ENCODE results near the gene MNAT1. TPM values are rescaled to one million over a fixed set of nuclear protein-coding genes. Genes with fewer than 3 reads are reported as not detected.

The MNAT1 gene
- total RNA-seq, 1 donor from 2014 or later, result 40.4 TPM

DNA sequence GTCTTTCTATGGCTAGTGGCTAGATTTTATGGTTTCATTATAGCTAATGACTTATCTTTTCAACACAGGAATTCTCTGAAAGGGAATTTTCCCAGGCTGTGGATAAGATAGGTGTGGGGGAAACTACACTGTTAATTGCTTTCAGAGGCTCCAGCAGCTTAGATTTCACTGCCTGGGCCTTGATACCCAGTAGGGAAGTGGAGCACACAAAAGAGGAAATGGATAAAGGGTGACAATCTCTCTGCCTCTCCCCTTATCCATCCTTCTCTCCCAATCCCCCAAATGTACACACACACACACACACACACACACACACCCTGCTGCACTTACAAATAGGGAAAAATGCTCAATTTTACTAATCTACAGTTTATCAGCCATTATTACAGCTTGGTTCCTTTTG lies 29.5 kb upstream of the MNAT1 start:
- Mint-ChIP-seq H3K9me3 (peaks cover 16% of the 10 kb centered on the region), H3K27ac (no peak overlapping the region), H3K4me3 (no peak overlapping the region), H3K36me3 (peaks cover 9% of the 10 kb centered on the region), H3K4me1 (no peaks in the 10 kb centered on the region), H3K27me3 (ENCODE audit: low read depth) (no peaks in the 10 kb centered on the region)
- TF ChIP-seq, protein P1, sequence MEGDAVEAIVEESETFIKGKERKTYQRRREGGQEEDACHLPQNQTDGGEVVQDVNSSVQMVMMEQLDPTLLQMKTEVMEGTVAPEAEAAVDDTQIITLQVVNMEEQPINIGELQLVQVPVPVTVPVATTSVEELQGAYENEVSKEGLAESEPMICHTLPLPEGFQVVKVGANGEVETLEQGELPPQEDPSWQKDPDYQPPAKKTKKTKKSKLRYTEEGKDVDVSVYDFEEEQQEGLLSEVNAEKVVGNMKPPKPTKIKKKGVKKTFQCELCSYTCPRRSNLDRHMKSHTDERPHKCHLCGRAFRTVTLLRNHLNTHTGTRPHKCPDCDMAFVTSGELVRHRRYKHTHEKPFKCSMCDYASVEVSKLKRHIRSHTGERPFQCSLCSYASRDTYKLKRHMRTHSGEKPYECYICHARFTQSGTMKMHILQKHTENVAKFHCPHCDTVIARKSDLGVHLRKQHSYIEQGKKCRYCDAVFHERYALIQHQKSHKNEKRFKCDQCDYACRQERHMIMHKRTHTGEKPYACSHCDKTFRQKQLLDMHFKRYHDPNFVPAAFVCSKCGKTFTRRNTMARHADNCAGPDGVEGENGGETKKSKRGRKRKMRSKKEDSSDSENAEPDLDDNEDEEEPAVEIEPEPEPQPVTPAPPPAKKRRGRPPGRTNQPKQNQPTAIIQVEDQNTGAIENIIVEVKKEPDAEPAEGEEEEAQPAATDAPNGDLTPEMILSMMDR (IDR thresholded peaks at IDR 0.05; ENCODE audit: unreplicated experiment), result no peak
- DNase-seq (ENCODE audit: low spot score in 2 of 2, unreplicated experiment in 2 of 2), result no peak

DNA sequence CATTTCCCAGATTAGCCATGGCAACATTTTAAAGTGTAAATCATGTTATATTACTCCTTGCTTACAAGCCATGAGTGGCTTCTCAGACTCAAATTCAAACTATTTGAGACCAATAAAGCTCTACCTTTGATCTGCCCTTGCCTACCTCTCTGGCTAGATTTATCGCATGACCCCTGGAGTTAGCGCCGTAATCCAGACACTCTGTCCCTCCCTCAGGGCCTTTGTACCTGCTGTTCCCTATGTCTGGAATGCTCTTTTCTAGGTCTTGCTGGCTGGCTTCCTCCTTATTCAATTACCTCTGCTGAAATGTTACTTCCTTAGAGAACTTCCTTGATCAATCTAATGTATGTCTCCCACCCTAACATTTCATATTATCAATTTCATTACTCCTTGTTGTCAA lies 26.7 kb upstream of the MNAT1 start:
- H3K9me3 Mint-ChIP-seq, result no peaks in the 10 kb centered on the region
- H3K36me3 Mint-ChIP-seq, result no peaks in the 10 kb centered on the region
- H3K4me1 Mint-ChIP-seq, result no peaks in the 10 kb centered on the region
- H3K27me3 Mint-ChIP-seq (ENCODE audit: low read depth), result no peaks in the 10 kb centered on the region
- no peak for DNase-seq (ENCODE audit: low spot score in 2 of 2, unreplicated experiment in 2 of 2)
- no peak overlapping the region for H3K27ac Mint-ChIP-seq
- TF ChIP-seq, protein P1 (IDR thresholded peaks at IDR 0.05; ENCODE audit: unreplicated experiment), result no peak
- H3K4me3 Mint-ChIP-seq, result no peak overlapping the region

DNA sequence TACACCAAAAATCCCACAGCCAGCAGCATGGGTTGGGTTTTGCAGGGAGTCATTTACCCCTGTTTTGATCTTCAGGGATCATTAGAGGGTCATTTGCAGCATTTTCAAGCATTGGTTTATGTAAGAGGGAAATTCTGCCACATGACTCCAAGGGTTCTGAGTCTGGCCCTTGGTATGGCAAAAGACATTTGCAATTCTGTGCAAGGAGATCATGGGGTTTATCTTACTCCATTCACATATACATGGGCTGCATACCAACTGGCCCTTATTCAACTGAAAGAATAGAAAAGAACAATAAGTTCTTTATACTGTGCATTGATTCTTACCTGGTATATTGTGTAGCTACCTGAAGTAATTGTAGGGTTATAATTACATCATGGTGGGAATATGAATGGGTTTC lies 24.1 kb upstream of the MNAT1 start:
- Mint-ChIP-seq H3K27me3 (ENCODE audit: low read depth) (no peaks in the 10 kb centered on the region), H3K27ac (no peak overlapping the region), H3K36me3 (peaks cover 5% of the 10 kb centered on the region), H3K4me1 (no peaks in the 10 kb centered on the region), H3K4me3 (no peak overlapping the region), H3K9me3 (no peaks in the 10 kb centered on the region)
- TF ChIP-seq, protein P1 (IDR thresholded peaks at IDR 0.05; ENCODE audit: unreplicated experiment), result no peak
- DNase-seq (ENCODE audit: low spot score in 2 of 2, unreplicated experiment in 2 of 2), result no peak

DNA sequence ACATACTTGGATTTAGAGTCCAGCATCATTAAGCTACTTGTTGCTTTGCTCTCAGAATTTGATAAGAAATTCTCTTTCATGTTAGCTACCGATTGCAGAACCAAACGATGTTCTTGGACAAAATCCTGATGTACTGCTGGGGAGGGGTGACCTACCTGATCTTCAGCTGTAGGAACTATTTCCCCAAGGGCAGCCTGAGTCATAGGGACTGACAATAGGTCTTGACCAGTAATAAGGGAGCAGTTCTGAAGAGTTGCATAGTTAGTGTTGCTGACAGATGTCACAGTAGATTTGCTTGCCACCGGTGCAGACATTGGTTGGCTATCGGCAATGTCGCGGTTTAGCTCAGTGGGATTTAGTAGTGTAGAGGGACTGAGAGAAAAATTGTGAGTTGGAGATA lies 21.0 kb upstream of the MNAT1 start:
- Mint-ChIP-seq H3K36me3 (peaks cover 9% of the 10 kb centered on the region), H3K27me3 (ENCODE audit: low read depth) (no peaks in the 10 kb centered on the region), H3K4me3 (no peak overlapping the region), H3K9me3 (no peaks in the 10 kb centered on the region), H3K27ac (no peak overlapping the region), H3K4me1 (peaks cover 4% of the 10 kb centered on the region)
- TF ChIP-seq, protein P1 (IDR thresholded peaks at IDR 0.05; ENCODE audit: unreplicated experiment), result no peak
- no peak for DNase-seq (ENCODE audit: low spot score in 2 of 2, unreplicated experiment in 2 of 2)

- Mint-ChIP-seq H3K36me3 (peaks cover 5% of the 10 kb centered on the region), H3K27ac (no peak overlapping the region), H3K27me3 (ENCODE audit: low read depth) (peaks cover 2% of the 10 kb centered on the region), H3K4me1 (peaks cover 26% of the 10 kb centered on the region), H3K4me3 (peak overlapping the region; percentile 93), H3K9me3 (no peaks in the 10 kb centered on the region)
- TF ChIP-seq, protein P1 (IDR thresholded peaks at IDR 0.05; ENCODE audit: unreplicated experiment), result no peak
- DNase-seq (ENCODE audit: low spot score in 2 of 2, unreplicated experiment in 2 of 2), result no peak
Observed at GRCh38 chr14:60720391-60720790, 14.2 kb upstream of the MNAT1 start.

DNA sequence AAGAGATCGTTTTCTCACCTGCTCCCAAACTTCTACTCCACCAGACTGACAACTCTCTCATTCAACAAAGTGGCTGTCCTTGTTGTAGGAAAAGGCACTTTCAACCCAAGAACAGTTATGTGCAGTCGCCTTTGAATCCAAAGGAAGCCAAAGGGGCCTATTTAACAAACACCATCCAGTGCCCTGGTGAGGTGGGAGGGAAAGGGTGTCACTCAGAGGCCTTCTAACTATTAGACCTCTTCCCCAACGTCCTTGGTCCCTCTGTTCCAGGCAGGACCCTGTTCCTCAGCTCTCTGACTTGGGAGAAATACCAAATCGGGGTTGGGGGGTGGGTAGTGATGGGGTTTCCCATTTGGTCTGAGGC lies 13.6 kb upstream of the MNAT1 start:
- peaks cover 26% of the 10 kb centered on the region for H3K4me1 Mint-ChIP-seq
- peaks cover 5% of the 10 kb centered on the region for H3K36me3 Mint-ChIP-seq
- peaks cover 2% of the 10 kb centered on the region for H3K27me3 Mint-ChIP-seq (ENCODE audit: low read depth)
- TF ChIP-seq, protein P1 (IDR thresholded peaks at IDR 0.05; ENCODE audit: unreplicated experiment), result no peak
- H3K9me3 Mint-ChIP-seq, result no peaks in the 10 kb centered on the region
- no peak for DNase-seq (ENCODE audit: low spot score in 2 of 2, unreplicated experiment in 2 of 2)
- H3K27ac Mint-ChIP-seq, result peak overlapping the region; percentile 92
- H3K4me3 Mint-ChIP-seq, result peak overlapping the region; percentile 93

Measured in mesothelial cell of epicardium (in vitro differentiated cells).